Mucosa of stomach (tissue), 1 donor: Measurements from ENCODE around the gene MCF2L2.

Experiments
- H3K27me3 ChIP-seq: one replicate; pipeline ENCODE4 v1.7.0; 2013; ENCODE audit warnings: mild to moderate bottlenecking, low read length; ENCODE audit not compliant: control insufficient read depth, insufficient read depth
- H3K36me3 ChIP-seq: one replicate; pipeline ENCODE4 v1.7.0; 2013; ENCODE audit warnings: low read length; ENCODE audit not compliant: control insufficient read depth, insufficient read depth
- H3K4me1 ChIP-seq: one replicate; pipeline ENCODE4 v1.7.0; 2013; ENCODE audit warnings: mild to moderate bottlenecking, low read length; ENCODE audit not compliant: control insufficient read depth, insufficient read depth
- H3K4me3 ChIP-seq: one replicate; pipeline ENCODE4 v1.7.0; 2013; ENCODE audit warnings: low read length
- H3K9ac ChIP-seq: one replicate; pipeline ENCODE4 v1.7.0; 2013; ENCODE audit warnings: mild to moderate bottlenecking, low read length, moderate library complexity
- H3K9me3 ChIP-seq: one replicate; pipeline ENCODE4 v1.7.0; 2013; ENCODE audit warnings: mild to moderate bottlenecking, low read length, moderate library complexity; ENCODE audit not compliant: control insufficient read depth
- donor health status: Pancreatic carcinoma.

The MCF2L2 gene

DNA sequence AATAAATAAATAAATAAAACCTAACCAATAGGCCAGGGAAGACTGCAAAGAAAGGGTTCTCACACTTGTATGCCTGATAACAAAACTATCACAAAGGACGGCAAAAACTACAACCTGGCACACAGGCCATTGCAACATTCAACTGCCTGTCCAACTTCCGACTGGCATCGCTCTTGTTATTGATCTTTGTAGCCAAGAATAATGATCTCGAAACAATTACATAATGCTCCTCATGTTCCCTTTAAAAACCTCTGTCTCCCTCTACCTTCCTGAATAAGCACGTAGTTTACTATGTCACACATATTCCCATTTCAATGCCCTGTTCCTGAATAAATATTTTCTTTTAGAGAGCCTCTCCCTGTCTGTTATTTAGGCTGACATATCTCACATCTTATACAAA, 101.1 kb downstream of the MCF2L2 start:
- H3K9ac ChIP-seq, result no peak overlapping the region
- no peak overlapping the region for H3K4me3 ChIP-seq
- H3K36me3 ChIP-seq, result no peaks in the 10 kb centered on the region
- H3K9me3 ChIP-seq, result no peaks in the 10 kb centered on the region
- H3K27me3 ChIP-seq, result no peaks in the 10 kb centered on the region
- no peaks in the 10 kb centered on the region for H3K4me1 ChIP-seq

DNA sequence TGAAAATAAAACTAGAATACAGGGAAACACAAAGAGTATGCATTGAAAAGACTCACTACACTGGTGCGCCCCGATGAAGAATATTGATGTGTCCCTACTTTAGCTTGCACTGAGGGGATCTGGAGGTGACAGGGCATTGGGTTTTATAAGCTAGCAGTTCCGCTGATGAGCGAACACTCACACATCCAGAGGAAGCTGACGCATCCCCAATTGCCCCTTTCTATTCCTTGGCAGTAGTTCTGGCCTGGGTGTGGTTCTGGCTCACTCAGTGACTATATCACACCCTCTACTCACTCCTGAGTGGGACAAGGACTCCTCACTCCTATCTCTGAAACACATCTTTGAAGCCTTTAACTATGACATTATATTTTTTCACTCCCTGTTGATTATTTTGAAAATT, 104.3 kb downstream of the MCF2L2 start:
- Histone ChIP-seq H3K9ac (no peak overlapping the region), H3K4me3 (no peak overlapping the region), H3K36me3 (no peaks in the 10 kb centered on the region)

DNA sequence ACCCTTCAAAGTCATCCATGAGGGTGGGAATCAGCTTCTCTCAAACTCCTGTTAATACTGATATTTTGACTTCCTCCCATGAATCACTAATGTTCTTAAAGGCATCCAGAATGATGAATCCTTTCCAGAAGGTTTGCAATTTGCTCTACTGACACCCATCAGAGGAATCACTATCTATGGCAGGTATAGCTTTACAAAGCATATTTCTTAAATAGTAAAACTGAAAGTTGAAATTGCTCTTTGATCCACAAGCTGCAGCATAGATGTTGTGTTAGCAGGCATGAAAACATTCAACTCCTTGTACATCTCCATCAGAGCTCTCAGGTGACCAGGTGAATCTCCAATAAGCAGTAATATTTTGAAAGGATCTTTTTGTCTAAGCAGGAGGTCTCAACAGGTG, 109.0 kb downstream of the MCF2L2 start:
- Histone ChIP-seq H3K4me3 (no peak overlapping the region), H3K36me3 (no peaks in the 10 kb centered on the region), H3K9ac (no peak overlapping the region), H3K27me3 (no peaks in the 10 kb centered on the region), H3K4me1 (no peaks in the 10 kb centered on the region), H3K9me3 (no peaks in the 10 kb centered on the region)

More for the DNA sequence above, 104.3 kb downstream of the MCF2L2 start:
- no peaks in the 10 kb centered on the region for H3K27me3 ChIP-seq
- no peaks in the 10 kb centered on the region for H3K9me3 ChIP-seq
- no peaks in the 10 kb centered on the region for H3K4me1 ChIP-seq

DNA sequence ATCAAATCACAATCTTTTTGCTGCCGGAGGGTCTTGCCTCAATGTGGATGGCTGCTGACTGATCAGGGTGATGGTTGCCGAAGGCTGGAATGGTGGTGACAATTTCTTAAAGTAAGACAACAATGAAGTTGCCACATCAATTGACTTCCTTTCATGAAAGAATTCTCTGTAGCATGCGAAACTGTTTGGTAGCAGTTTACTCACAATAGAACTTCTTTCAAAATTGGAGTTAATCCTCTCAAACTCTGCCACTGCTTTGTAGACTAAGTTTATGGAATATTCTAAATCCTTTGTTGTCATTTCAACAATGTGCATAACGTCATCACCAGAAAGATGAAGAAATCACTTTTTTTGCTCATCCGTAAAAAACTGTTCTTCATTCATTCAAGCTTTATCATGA, 109.5 kb downstream of the MCF2L2 start:
- Histone ChIP-seq H3K27me3 (no peaks in the 10 kb centered on the region), H3K36me3 (no peaks in the 10 kb centered on the region), H3K4me1 (no peaks in the 10 kb centered on the region), H3K9me3 (no peaks in the 10 kb centered on the region), H3K4me3 (no peak overlapping the region), H3K9ac (no peak overlapping the region)

DNA sequence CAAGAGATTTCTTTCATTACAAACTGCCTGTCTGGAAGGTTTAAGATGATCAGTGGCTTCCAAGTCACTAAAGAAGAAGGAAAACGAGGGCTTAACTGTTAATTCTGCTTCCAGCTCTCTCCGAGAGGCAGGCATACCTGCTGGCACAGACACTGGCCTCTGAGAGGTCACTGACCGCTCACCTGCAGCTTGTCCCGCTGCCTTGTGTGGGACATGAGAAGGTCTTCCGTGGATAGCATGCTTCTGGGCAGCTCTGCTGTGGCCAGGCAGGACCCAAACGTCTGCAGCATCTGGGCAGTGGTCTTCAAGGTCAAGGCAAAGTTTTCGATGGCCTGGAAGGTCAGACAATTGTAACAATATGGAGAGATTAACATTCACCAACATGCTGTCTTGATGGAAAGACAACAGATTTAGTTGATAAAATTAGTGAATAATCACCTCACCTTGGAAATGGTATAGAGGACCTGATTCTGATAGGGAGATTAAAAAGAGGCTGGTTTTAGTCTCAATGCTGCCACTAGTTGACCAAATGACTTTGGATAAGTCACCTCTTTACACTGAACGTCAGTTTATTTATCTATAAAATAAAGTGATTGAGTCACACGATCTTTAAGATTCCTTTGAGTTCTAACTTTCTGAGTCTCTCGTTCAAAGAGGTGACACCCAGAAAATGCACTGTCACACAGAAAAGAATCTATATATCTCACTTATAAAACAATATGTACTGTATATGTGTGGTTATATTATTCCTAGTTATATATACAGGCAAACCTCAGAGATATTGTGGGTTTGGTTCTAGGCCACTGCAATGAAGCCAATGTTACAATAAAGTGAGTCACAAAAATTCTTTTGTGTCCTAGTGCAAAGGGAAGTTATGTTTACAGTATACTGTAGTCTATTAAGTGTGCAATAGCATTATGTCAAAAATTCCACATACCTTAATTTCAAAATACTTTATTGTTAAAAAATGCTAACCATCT, 110.2 kb downstream of the MCF2L2 start:
- Histone ChIP-seq H3K36me3 (no peaks in the 10 kb centered on the region), H3K27me3 (no peaks in the 10 kb centered on the region), H3K9ac (no peak overlapping the region), H3K4me1 (no peaks in the 10 kb centered on the region), H3K9me3 (no peaks in the 10 kb centered on the region), H3K4me3 (no peak overlapping the region)

DNA sequence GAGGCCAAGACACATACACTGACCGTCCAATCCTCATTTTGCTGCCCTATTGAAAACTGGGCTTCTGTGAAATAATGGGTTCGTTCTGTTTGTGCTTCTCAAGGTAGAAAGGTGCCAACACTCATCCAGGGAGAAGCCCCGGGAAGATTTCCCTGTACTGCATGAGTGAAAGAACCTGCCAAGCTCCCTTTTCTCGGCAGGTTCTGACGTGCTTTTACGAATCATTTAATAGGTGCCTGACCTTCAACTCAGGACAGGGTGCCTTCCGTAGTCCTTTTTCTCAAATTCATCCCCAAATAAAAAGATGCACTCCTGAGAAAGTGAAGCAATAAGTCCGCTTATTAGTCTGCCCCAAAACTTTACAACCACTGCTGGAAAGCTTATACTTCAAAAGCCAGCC, 111.1 kb downstream of the MCF2L2 start:
- H3K9me3 ChIP-seq, result no peaks in the 10 kb centered on the region
- no peaks in the 10 kb centered on the region for H3K36me3 ChIP-seq
- H3K9ac ChIP-seq, result no peak overlapping the region
- H3K27me3 ChIP-seq, result no peaks in the 10 kb centered on the region
- no peaks in the 10 kb centered on the region for H3K4me1 ChIP-seq
- no peak overlapping the region for H3K4me3 ChIP-seq

DNA sequence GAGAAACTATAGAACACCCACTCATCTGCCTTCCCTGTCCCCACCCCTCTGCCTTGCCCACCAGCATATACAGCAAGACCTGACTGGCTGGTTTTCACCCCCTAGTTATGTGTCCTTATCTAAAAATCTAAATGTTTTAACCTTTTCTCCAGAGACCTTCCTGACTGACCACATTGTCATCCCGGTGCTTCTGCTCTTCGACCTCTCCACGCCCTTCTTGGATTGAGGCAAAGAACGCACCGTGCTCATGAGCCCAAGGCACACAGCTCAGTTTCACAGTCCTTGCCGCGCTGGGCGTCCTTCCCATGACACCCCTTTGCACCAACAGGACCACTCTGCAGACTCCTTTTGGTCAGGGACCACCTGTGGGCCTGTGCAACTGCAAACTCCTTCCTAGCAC, 112.7 kb downstream of the MCF2L2 start:
- Histone ChIP-seq H3K36me3 (no peaks in the 10 kb centered on the region), H3K27me3 (no peaks in the 10 kb centered on the region), H3K4me3 (no peak overlapping the region), H3K4me1 (no peaks in the 10 kb centered on the region), H3K9me3 (no peaks in the 10 kb centered on the region), H3K9ac (no peak overlapping the region)

DNA sequence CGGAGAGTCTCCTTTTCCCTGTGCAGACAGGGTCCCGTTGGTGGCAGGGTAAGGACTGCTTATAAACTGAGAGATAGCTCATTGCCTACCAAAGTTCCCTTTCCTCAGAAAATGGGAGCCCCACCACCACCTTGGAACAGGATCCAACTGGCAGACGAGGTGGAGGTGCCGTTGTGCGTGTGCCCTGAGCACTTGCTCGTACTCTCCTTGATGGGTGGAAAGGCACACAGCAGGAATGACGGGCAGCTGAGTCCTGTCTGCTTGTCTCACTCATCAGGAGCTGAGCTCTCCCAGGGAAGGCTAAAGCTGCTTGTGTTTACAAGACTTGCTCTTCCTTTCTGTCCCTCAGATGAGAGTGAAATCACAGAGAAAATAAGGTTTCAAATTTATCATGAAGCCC, 114.7 kb downstream of the MCF2L2 start:
- Histone ChIP-seq H3K4me1 (peaks cover 8% of the 10 kb centered on the region), H3K27me3 (no peaks in the 10 kb centered on the region), H3K9ac (no peak overlapping the region), H3K4me3 (no peak overlapping the region), H3K9me3 (no peaks in the 10 kb centered on the region), H3K36me3 (no peaks in the 10 kb centered on the region)

DNA sequence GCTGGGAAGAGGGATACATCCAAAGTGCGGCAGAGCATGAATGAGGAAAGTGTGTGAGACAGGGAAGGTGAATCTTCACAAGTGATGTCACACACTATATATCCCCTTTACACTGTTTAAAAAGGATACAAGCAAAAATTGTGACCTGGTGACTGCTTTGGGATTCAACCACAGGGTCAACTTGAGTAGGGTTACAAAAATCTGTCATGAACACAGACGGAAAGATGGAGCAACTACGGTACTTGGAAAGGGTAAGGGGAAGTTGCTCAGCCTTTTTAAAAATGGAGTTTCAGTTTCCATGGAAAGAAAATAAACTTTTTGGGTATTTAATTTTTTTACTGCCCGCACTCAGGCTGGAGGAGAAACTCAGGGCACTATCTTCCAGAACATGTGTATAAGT, 115.1 kb downstream of the MCF2L2 start:
- H3K4me1 ChIP-seq, result peaks cover 13% of the 10 kb centered on the region
- H3K27me3 ChIP-seq, result no peaks in the 10 kb centered on the region
- H3K9me3 ChIP-seq, result no peaks in the 10 kb centered on the region
- no peak overlapping the region for H3K4me3 ChIP-seq
- no peak overlapping the region for H3K9ac ChIP-seq
- no peaks in the 10 kb centered on the region for H3K36me3 ChIP-seq

DNA sequence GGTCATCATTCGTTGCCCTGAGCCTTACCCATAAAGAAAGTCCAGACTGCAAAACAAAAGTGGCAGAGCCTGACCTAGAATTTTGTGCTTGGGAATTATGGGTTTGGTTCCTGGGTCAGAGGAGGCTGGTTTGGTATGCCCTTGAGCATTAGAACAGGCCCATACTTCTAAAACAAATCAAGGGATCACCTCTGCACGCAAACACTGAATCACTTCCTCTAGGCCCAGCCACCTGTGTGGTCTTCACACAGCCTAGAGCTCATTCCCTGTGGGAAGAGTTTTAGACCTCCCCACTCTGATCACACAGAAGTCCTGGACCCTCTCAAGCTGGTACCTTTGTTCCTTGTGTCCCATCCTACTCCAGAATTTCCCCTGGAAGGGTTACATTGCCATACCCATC, 116.0 kb downstream of the MCF2L2 start:
- no peak overlapping the region for H3K9ac ChIP-seq
- H3K4me3 ChIP-seq, result no peak overlapping the region
- H3K36me3 ChIP-seq, result no peaks in the 10 kb centered on the region
- no peaks in the 10 kb centered on the region for H3K27me3 ChIP-seq
- H3K4me1 ChIP-seq, result peaks cover 20% of the 10 kb centered on the region
- H3K9me3 ChIP-seq, result no peaks in the 10 kb centered on the region

DNA sequence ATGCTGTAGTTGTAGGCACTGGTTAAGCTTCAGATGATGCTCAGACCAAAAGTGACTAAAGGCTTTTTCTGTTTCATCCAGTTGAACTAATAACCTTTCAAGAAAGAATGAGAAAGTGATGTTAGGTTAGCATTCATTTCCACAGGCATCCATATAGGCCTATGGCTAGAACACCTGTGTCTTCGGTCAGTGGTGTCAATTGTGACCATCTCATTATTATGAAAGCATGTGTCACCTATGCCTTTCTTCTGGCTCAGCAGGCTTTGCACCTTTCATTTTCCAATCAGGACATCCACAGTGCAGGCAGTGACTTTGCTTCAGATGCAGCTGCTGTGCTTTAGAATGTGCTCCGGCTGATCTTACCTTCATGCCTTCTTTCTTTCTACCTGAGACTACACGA, 117.5 kb downstream of the MCF2L2 start:
- no peaks in the 10 kb centered on the region for H3K27me3 ChIP-seq
- no peaks in the 10 kb centered on the region for H3K9me3 ChIP-seq
- H3K4me3 ChIP-seq, result no peak overlapping the region
- no peaks in the 10 kb centered on the region for H3K36me3 ChIP-seq
- no peak overlapping the region for H3K9ac ChIP-seq
- H3K4me1 ChIP-seq, result peaks cover 35% of the 10 kb centered on the region

DNA sequence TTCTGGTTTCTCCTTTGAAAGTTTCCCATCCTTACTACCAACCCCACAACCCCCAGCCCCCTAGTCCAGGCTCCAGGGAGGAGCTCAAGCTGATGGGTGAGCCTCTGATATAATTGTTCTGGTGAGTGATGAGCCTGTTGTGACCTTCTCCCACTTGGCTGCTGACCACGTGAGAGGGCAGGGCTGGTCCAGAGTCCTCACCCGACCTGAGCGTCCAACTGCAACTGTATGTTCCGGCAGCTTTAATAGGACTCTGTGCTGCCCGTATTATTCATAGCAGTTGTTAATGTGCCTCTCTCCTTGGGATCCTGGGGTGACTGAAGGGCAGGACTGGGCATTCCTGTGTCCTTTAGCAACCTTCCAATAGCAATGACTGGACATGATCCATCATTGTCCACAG, 119.1 kb downstream of the MCF2L2 start:
- no peaks in the 10 kb centered on the region for H3K9me3 ChIP-seq
- H3K9ac ChIP-seq, result no peak overlapping the region
- no peaks in the 10 kb centered on the region for H3K36me3 ChIP-seq
- H3K27me3 ChIP-seq, result no peaks in the 10 kb centered on the region
- peaks cover 44% of the 10 kb centered on the region for H3K4me1 ChIP-seq
- H3K4me3 ChIP-seq, result no peak overlapping the region
